Mammary epithelial cell (primary cell): ENCODE data around the gene RNF141.

Experiments used
- CTCF ChIP-seq, 2 donors: IDR thresholded peaks in 1 of 2; conservative IDR thresholded peaks in 1 of 2; 2 replicates each; pipeline ENCODE4 v1.5.1; 2011 to 2012; ENCODE audit warnings: inconsistent platforms in 2 of 2, low read length in 2 of 2, mild to moderate bottlenecking in 2 of 2, control low read depth in 1 of 2, low read depth in 1 of 2; ENCODE audit not compliant: insufficient read depth in 1 of 2; ENCODE audit errors: extremely low read depth in 1 of 2
- EZH2 ChIP-seq: IDR thresholded peaks from 2 replicates; pipeline ENCODE4 v1.6.1; 2012; ENCODE audit warnings: low read length, inconsistent platforms, borderline replicate concordance

- TF ChIP-seq CTCF (conservative IDR thresholded peaks at IDR 0.05 in 1 of 2, IDR thresholded peaks at IDR 0.05 in 1 of 2; ENCODE audit: extremely low read depth in 1 of 2, insufficient read depth in 1 of 2, low read depth in 1 of 2, low read length in 2 of 2) (no peak), EZH2 (no peak)
These were observed 25.6 kb downstream of the RNF141 start for GRCh38 chr11:10515418-10515817.
